GM20431 (cell line): ENCODE data around the gene FGF6.
"Not testable (repeated sequence)": the region's sequence is repeated elsewhere in the genome, so short reads cannot be mapped to it uniquely, and the experiment has no call there.

ENCODE experiments used
- in situ Hi-C: fragments of 300-500 bp; cut with MseI, MboI; formaldehyde crosslinking; loops from one replicate; pipeline ENCODE4 v1.15.0; 2020; ENCODE audit warnings: low sequenced_read_pairs; ENCODE audit not compliant: unreplicated experiment

The FGF6 gene

DNA sequence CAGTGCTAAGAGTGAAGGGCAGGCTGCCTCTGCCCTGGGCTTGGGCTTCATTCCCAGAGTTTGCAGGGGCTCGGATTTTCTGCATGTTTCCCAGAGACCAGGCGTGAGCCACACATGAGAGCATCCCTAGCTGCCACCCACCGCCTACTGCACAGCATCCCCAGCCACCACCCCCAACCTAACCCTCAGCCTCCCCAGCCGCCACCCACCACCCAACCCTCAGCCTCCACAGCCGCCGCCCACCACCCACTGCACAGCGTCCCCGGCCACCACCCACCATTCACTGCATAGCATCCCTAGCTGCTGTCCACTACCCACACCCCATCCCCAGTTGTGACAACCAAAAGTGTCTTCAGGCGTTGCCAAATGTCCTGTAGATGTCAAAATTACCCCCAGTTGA is 22.6 kb downstream of the FGF6 start:
- in situ Hi-C loops = no loop called here

DNA sequence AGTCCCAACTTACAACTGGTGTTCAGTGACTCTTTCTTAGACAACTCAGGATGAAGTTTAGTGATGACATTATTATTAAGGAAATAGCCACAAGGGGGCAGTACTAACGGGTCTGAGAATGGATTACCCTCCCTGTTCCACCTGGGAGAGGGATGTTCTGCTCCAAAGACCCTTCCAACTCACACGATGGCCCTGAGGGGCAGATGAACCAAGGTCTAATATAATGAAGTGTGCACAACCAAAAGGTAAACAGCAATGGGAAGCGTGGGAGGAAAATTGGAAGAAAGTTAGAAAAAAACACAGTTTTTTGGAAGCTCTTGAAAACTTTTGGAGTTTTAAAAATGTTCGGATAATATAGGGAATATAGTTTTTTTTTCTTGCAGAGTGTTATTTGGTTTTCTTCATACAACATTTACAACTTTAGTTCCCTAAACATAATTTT is 24.0 kb downstream of the FGF6 start:
- in situ Hi-C loops = no loop called here

DNA sequence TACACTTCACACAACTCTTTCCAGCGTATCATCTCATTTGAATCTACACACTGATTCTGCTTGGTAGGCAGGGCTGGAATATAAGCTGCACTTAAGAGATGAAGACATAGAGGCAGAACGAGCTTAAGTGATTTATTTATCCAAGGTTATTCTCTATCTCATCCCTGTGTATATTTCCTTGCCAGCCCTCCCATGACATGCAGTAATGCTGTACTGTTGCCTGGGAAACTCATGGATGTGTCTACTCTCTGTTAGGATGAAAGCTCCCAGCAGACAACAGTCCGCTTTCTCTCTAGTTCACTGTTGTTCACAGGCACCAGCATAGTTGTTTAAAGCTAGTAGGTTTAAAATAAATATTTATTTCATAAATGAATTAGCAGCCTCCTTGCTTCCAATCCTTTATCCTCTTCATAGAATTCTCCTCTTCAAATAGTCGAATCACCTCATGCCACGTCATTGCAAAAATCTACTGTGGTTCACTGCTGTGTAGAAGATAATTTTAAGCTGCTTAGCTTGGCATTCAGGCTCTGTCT is 25.4 kb downstream of the FGF6 start:
- in situ Hi-C loops = no loop called here

DNA sequence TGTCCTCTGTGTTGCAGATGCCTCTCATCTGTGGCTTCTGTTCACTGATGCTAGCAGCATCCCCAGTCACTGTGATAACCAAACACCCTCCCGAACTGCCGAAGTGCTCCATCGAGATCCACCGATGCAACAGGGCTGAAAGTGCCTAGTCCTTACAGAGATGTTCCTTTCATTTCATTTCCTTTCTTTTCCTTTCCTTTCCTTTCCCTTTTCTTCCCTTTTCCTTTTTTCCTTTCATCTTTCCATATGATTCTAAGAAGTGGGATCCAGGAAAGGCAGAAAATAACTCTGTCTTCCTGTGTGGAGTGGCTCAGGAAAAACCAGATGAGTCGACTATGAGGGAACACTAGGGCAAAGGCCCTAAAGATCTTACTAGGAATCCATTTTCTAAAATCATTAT is 26.7 kb downstream of the FGF6 start:
- in situ Hi-C loops = no loop called here

DNA sequence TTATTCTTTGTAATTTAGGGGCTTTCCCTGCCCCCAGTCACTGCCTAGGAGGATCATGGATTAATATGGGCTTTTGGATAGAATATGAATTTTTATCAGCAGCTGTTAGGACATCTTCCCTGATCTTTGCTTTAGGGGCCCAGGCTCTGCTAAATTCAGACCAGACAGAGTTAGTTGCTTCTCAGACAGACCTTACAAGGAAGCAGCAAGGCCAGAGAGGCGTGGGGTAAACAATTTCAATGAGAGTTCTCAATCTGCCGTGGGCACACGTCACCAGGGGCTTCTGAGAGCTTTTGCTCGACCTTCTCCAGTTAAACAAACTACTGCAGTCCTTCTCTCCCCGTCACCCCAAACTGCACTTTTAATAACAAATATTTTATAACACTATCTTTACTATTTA is 27.7 kb downstream of the FGF6 start:
- in situ Hi-C loops = no loop called here

DNA sequence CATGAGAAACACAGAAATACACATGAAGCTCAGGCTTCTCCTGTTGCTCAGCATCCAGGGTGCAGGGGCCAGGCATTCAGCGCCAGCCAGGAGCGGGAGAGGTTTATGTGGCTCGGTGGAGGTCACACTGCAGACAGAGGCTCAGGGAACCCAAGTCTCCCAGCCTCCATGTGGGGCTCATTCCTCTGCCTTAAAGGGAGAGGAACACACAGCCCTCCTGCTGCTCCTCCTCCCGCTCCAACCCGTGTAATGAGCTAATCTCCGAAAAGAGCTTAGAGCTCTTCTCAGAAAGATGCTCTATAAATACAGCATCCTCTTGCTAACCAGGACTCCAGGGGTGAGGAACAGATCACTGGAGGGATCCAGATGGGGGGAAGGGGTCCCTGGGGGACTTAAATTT is 28.2 kb downstream of the FGF6 start:
- in situ Hi-C loops = no loop called here

DNA sequence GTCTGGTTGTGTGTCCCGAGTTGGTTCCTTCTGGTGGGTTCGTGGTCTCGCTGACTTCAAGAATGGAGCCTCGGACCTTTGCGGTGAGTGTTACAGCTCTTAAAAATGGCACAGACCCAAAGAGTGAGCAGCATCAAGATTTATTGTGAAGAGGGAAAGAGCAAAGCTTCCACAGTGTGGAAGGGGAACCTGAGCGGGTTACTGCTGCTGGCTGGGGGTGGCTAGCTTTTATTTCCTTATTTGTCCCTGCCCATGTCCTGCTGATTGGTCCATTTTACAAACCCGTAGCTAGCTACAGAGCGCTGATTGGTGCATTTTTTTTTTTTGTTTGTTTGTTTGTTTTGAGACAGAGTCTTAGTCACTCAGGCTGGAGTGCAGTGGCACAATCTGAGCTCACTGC is 29.3 kb downstream of the FGF6 start:
- in situ Hi-C loops = no loop called here

DNA sequence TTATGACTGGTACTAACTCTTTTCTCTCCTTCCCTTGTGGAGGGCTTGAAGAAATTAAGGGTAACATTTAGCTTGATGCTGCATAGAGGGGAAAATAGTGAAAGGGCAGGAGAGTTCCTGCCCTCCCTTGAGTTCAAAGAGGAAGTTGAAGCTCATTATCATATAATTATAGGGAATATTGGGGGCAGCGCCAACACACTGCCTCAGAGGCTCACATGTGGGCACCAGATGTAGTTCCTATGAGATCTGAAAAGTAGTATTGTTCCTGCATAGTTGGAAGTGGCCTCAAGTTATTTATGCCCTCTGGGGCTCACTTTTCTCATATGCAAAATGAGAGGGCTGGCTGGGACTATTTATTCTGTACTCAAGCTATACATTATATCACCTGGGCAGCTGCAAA is 33.1 kb downstream of the FGF6 start:
- in situ Hi-C loops = no loop called here

DNA sequence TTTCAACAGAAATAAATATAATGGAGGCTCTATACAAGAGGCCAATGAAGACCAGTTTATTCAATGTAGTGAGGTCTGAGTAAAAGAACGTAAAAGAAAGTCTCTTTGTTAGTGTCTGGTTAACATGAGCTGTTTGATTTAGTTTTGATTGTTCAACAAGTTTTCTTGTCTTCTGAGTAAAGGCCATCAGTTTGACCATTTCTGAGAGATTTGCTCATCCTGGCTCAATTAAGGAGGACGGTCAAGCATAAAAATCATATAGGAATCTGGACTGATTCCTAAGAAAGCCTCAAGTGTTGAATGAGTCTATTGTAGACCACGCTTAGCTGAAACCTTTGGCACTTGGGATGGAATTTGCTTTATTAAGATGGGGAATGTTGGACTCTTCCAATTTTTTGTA is 33.6 kb downstream of the FGF6 start:
- in situ Hi-C loops = no loop called here

DNA sequence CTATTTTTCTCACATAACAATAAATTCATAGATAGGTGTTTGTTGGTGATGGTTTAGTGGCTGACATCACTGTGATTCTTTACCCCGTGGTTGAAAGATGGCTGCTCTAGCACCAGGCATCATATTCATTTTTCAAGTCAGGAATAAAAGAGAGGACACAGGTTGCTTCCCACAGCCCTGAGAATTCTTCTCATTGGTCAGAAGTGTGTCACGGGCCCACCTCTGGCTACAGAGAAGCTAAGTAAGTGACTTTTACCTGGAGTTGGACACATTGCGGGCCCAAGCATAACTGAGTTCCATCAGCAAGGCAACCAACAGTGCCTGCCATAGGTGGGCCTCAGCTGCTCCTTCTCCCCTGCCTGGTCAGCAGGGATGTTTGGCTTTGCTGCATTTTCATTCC is 38.5 kb downstream of the FGF6 start:
- in situ Hi-C loops = no loop called here

DNA sequence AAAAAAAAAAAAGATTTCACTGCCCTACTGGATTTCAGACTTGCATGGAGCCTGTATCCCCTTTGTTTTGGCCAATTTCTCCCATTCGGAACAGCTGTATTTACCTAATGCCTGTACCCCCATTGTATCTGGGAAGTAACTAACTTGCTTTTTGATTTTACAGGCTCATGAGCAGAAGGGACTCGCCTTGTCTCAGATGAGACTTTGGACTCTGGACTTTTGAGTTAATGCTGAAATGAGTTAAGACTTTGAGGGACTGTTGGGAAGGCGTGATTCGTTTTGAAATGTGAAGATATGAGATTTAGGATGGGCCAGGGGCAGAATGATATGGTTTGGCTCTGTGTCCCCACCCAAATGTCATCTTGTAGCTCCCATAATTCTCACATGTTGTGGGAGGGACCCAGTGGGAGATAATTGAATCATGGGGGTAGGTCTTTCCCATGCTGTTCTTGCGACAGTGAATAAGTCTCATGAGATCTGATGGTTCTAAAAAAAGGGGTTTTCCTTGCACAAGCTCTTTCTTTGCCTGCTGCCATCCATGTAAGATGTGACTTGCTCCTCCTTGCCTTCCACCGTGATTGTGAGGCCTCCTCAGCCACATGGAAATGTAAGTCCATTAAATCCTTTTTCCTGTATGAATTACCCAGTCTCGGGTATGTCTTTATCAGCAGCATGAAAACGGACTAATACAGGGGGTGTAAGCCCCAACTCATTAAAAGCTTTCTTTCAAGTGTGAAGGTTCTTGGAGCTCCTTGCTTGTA is 40.6 kb downstream of the FGF6 start:
- in situ Hi-C loops = not testable (repeated sequence)

DNA sequence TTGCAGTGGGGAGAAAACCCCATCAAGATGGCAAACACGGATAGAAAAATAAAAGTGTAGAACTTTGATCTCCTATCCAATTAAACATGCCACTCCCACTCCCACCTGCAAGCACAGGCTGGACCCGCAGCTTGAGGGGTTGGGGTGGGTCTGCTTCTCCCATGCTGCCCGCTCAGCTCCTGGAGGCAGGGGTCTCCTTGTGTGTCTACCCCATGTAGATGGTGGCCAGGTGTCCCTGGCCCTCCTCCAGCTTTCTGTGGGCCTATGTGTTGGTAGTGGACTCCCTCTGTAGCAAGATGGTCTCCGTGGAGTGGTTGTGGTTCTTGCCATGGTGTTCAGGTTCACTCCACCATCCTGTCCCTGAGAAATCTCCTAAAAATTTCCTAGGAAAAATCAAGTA is 42.6 kb downstream of the FGF6 start:
- in situ Hi-C loops = no loop called here

DNA sequence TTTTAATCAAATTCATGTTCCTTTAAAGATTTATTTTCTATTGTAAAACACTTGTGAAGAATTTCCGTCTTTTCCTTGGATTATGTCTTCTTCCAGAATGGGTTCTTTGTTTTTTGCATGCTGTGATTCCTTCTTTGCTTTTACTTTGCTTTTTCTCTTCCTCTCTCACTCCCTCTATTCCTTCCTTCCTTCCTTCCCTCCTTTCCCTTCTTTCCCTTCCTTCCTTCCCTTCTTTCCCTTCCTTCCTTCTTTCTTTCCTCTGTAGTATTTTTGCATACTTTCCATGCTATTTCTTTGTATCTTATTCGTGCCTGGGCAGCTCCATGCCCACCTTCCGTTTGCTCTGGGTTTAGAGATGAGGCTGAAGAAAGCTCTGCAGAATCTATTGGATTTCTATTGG is 44.5 kb downstream of the FGF6 start:
- in situ Hi-C loops = no loop called here

DNA sequence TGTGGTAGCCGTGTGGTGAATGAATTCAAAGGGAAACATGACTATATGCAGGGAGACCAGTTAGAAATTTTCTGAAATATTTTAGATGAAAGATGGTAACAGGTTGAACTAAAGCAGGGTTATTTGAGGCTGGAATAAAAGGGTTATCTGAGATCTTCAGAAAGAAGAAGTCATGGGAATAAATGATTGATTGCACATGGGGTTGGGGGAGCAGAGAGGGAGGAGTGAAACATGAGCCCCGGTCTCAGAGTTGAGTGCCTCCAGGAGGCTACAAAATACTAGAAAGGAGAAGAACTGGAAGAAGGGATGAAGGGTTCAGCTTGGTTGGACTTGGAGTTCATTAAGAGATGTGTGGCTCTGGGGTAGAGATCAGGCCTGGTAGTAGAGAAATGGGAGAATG is 49.8 kb downstream of the FGF6 start:
- in situ Hi-C loops = no loop called here

DNA sequence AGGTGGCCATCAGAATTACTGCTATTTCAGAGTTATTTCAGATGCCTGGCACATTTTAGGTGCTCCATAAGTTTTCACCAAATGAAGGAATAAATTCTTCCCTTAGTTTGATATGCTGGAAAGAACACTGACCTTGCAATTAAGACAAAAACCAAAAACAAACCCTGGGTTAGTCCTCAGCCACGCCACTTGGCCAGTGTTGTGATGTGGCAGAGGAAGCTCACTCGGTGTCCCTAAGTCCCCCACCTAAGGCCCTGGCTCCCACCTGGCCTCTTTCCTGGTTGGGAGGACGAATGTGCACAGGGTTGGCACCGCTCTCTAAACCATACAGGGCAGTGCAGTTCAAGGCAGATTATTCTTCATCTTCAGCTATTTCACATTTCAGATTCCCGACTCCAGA is 52.4 kb downstream of the FGF6 start:
- in situ Hi-C loops = no loop called here

DNA sequence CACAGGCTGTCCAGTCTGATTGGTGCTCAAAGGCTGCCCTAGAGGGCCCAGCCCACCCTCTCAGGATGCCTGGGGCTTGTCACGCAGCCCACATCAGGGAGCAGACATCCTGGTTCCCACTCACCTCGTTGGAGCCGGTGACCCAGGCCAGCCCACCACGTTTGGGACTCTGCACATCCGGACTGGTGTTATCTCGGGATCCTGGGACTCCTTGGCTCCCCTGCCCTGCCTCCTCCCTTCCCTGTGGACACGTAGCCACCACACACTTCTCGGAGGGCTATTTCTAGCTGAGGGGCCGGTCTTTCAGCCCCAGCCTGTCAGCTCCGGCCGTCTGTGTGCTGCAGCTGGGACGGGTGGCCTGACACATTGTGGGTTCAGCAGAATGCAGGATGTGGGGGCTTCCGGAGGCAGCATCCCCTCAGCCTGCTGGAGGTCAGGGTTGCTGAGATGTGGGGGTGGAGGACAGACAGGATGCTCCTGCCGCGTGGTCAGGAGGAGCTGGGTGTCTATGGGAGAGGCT is 53.3 kb downstream of the FGF6 start:
- in situ Hi-C loops = no loop called here

DNA sequence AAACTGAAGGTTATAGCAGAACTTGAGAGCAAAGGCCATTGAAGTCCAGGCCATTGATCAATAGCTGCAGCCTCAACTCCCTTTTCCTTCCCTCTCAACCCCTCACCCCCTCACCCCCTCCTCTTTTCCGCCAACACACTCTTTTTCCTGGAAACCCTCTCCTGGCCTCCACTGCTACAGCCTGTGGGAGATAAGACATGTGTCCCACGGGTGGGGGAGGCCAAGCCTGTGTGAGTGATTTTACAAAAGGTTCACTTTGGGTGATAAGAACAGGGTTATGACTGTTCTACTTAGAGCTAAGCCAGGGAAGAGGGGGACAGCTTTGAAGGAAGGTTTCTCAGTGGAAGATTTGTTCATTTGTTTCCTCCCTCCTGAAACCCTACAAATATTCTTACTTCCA is 57.0 kb downstream of the FGF6 start:
- in situ Hi-C loops = no loop called here

DNA sequence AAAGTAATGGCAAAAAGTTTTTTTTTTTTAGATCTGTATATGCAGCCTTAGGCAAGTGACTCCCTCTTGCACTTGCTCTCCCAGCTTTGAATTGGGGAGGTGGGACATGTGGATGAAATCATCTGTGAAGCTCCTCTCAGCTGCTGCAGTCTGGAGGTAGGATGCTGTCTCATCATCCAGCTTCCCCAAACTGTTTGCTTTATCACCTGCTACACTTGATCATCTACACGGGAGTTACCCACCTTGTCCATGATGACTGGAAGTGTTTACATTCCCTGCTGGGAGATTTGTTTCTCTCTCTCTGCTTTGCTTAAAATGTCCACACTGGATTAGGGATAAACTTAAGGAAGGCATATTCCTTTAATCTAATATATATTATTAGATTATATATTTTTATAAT is 57.6 kb downstream of the FGF6 start:
- in situ Hi-C loops = no loop called here

DNA sequence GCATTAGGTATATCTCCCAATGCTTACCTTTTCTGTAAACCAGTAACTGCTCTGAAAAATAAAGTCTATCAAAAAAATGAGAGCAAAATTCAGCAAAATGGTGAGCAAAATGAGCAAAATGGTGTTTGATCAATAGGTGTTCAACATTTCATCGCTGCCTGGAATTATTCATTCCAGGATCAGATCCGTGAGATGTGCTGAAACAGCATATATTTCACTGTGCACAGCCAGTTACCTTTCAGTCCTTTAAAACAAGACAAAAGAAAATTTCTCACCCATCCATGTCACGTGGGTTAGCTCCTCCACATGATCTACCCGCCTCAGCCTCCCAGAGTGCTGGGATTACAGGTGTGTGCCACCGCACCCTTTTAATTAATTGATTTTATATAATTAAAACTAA is 58.0 kb downstream of the FGF6 start:
- in situ Hi-C loops = no loop called here

DNA sequence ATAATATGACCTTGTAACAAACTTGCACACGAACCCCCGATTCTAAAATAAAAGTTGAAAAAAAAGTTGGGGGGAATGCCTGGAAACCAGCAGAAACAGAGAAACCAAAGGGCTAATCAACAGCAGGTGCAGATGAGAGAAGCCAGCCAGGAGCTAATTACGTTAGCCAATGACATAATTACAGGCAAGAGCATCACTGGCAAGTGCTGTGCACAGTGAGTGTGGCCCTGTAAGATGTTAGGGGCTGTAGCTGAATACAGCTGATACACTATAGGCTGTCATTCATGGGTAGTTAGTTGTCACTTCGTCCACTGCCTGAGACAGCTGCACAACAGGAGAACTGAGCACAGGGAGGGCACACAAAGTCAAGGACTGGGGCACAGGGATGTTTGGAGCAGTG is 58.8 kb downstream of the FGF6 start:
- in situ Hi-C loops = no loop called here
